ENCODE results near the gene ANKRD6. TPM values are rescaled to one million over a fixed set of nuclear protein-coding genes. Genes with fewer than 3 reads are reported as not detected.

The ANKRD6 gene
- total RNA-seq, 1 experiment from 2014 or later = 25.4 TPM

DNA sequence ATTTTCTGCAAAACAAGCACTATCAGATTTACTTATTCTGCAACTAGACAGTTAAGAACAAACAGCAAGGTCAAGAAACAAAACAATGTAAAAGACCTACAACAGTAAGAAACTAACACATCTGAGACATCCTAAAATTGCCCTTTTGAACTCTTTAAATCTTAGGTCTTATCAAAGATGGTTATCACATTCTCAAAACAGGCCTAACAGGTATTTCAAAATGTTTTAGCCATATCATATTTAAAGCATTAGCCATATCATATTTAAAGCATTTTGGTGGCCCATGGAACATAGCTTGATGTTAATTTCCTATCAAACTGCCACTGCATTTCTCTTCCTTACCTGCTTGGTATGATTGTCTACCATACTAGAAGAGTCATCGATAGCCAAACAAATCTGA, 216.7 kb downstream of the ANKRD6 start:
- DNase-seq (ENCODE audit: low spot score) = no peak
- BruUV-seq (replicated peaks) = no TSS peak
- TF ChIP-seq CTCF (conservative IDR thresholded peaks at IDR 0.05; ENCODE audit: low read depth, low read length) = no peak
- no peak for TF ChIP-seq EZH2 (IDR thresholded peaks at IDR 0.05; ENCODE audit: borderline replicate concordance, low read depth, low read length, poor library complexity, severe bottlenecking)
- Histone ChIP-seq H3K27me3 (replicated peaks; ENCODE audit: insufficient read depth, low read depth, low read length, poor library complexity) (no peaks in the 10 kb centered on the region), H3K27ac (ENCODE audit: low read depth, low read length, poor library complexity, severe bottlenecking) (no peak overlapping the region), H3K4me3 (ENCODE audit: low read depth, low read length, poor library complexity, severe bottlenecking) (no peak overlapping the region), H3K4me1 (ENCODE audit: insufficient read depth, low read length, poor library complexity, severe bottlenecking) (no peaks in the 10 kb centered on the region), H3K36me3 (ENCODE audit: insufficient read depth, low read length, poor library complexity, severe bottlenecking) (peaks cover 86% of the 10 kb centered on the region), H3K9me3 (ENCODE audit: low read depth, low read length, poor library complexity, severe bottlenecking) (no peaks in the 10 kb centered on the region)
- CTCF ChIA-PET = no interaction called here
- intact Hi-C loops (cut with micrococcal nuclease; ENCODE audit: unreplicated experiment) = no loop called here
- POLR2A ChIA-PET (ENCODE audit: low non-redundant PET) = no interaction called here

DNA sequence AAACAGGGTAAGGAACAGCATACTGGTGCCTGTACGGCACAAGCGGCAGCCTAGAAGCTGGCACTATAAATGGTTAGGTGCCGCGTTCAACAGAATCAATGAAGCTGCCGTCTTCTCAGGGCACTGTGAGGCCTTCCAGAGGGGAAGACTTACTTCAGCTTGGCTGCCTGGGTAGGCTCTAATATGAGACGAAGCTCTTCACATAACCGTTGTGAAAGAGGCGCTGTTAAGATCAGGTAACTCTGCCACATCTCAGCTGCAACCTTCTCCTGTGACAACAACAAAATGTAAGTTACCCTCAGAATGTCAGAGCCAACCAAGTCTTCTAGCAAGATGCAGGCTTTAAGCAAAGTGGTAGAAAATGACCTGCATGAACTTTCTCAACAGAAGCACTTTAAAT, 217.6 kb downstream of the ANKRD6 start:
- no peak overlapping the region for H3K27ac ChIP-seq (ENCODE audit: low read depth, low read length, poor library complexity, severe bottlenecking)
- ChIA-PET CTCF (no interaction called here), POLR2A (ENCODE audit: low non-redundant PET) (interaction anchor here (0.5 kb wide), 1 partner anchor 729 kb away, joined by 5 read pairs; no protein-coding TSS in a partner anchor)
- intact Hi-C loops (cut with micrococcal nuclease; ENCODE audit: unreplicated experiment) = no loop called here
- H3K4me3 ChIP-seq (ENCODE audit: low read depth, low read length, poor library complexity, severe bottlenecking) = no peak overlapping the region
- peaks cover 86% of the 10 kb centered on the region for H3K36me3 ChIP-seq (ENCODE audit: insufficient read depth, low read length, poor library complexity, severe bottlenecking)
- BruUV-seq (replicated peaks) = no TSS peak
- H3K27me3 ChIP-seq (replicated peaks; ENCODE audit: insufficient read depth, low read depth, low read length, poor library complexity) = no peaks in the 10 kb centered on the region
- no peaks in the 10 kb centered on the region for H3K4me1 ChIP-seq (ENCODE audit: insufficient read depth, low read length, poor library complexity, severe bottlenecking)
- no peak for DNase-seq (ENCODE audit: low spot score)
- H3K9me3 ChIP-seq (ENCODE audit: low read depth, low read length, poor library complexity, severe bottlenecking) = no peaks in the 10 kb centered on the region
- TF ChIP-seq EZH2 (IDR thresholded peaks at IDR 0.05; ENCODE audit: borderline replicate concordance, low read depth, low read length, poor library complexity, severe bottlenecking) = no peak
- no peak for TF ChIP-seq CTCF (conservative IDR thresholded peaks at IDR 0.05; ENCODE audit: low read depth, low read length)

DNA sequence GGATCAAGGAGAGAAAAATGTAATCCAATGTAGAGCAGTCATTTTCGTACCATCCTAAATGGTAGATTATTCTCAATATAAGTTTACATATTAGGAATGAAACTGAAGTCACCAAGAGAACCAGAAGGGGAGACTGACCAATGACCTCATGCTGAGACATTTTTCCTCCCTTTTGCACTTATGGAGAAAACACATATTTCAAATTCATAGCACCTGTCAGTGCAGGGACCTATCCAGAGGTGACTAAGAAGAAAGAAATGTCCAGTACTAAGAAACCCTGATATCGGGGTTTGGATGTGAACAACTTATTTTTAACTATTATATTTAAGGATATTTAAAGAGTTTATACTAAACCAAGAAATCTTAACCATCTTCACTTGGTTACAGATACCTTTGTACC, 222.2 kb downstream of the ANKRD6 start:
- CTCF ChIA-PET = no interaction called here
- H3K27ac ChIP-seq (ENCODE audit: low read depth, low read length, poor library complexity, severe bottlenecking) = no peak overlapping the region
- DNase-seq (ENCODE audit: low spot score) = no peak
- H3K9me3 ChIP-seq (ENCODE audit: low read depth, low read length, poor library complexity, severe bottlenecking) = no peaks in the 10 kb centered on the region
- no TSS peak for BruUV-seq (replicated peaks)
- POLR2A ChIA-PET (ENCODE audit: low non-redundant PET) = no interaction called here
- H3K36me3 ChIP-seq (ENCODE audit: insufficient read depth, low read length, poor library complexity, severe bottlenecking) = peaks cover 83% of the 10 kb centered on the region
- H3K4me1 ChIP-seq (ENCODE audit: insufficient read depth, low read length, poor library complexity, severe bottlenecking) = no peaks in the 10 kb centered on the region
- intact Hi-C loops (cut with micrococcal nuclease; ENCODE audit: unreplicated experiment) = no loop called here
- TF ChIP-seq CTCF (conservative IDR thresholded peaks at IDR 0.05; ENCODE audit: low read depth, low read length) (no peak), EZH2 (IDR thresholded peaks at IDR 0.05; ENCODE audit: borderline replicate concordance, low read depth, low read length, poor library complexity, severe bottlenecking) (no peak)
- no peak overlapping the region for H3K4me3 ChIP-seq (ENCODE audit: low read depth, low read length, poor library complexity, severe bottlenecking)
- H3K27me3 ChIP-seq (replicated peaks; ENCODE audit: insufficient read depth, low read depth, low read length, poor library complexity) = no peaks in the 10 kb centered on the region

All from A673 (cell line).